HepG2 (cell line): ENCODE measurements around the gene REEP6. TPM values are rescaled to one million over a fixed set of nuclear protein-coding genes. Genes with fewer than 3 reads are reported as not detected.
A peak's percentile ranks its signal among the peaks of the same experiment; 100 is the strongest.

Source experiments
- ATAD3A ChIP-seq: sonication (generic); formaldehyde crosslinking; IDR thresholded peaks from 2 replicates; pipeline ENCODE4 v1.4.0; 2020; ENCODE audit warnings: missing genetic modification reagents
- BCL6 ChIP-seq: IDR thresholded peaks from 2 replicates; pipeline ENCODE4 v1.6.1; 2016; ENCODE audit warnings: missing genetic modification reagents, missing compliant biosample characterization
- CREB1 ChIP-seq, 2 experiments: fragments of 450-650 bp in 1 of 2; IDR thresholded peaks; 2 replicates each; pipeline ENCODE4 v1.6.1; 2016 to 2017; ENCODE audit warnings: control low read depth in 1 of 2, mild to moderate bottlenecking in 1 of 2, missing compliant biosample characterization in 1 of 2, missing genetic modification characterization in 1 of 2
- DMTF1 ChIP-seq: sonication (generic); formaldehyde crosslinking; IDR thresholded peaks from 2 replicates; pipeline ENCODE4 v1.4.0; 2020; ENCODE audit warnings: mild to moderate bottlenecking, missing genetic modification reagents
- FOXA1 ChIP-seq, 2 experiments: fragments of 450-650 bp in 1 of 2; sonication (generic) in 1 of 2; formaldehyde crosslinking in 1 of 2; IDR thresholded peaks; 2 replicates each; pipeline versions ENCODE4 v1.4.0 to v1.6.1; 2016 to 2020; ENCODE audit warnings: missing genetic modification reagents in 1 of 2
- NFYC ChIP-seq: IDR thresholded peaks from 2 replicates; pipeline ENCODE4 v1.6.1; 2016; ENCODE audit warnings: missing genetic modification reagents, missing compliant biosample characterization
- SNAPC4 ChIP-seq: sonication (generic); formaldehyde crosslinking; IDR thresholded peaks from 2 replicates; pipeline ENCODE4 v1.4.0; 2020; ENCODE audit warnings: mild to moderate bottlenecking, missing genetic modification reagents
- SP2 ChIP-seq: sonication (generic); formaldehyde crosslinking; IDR thresholded peaks from 2 replicates; pipeline ENCODE4 v1.5.1; 2020; ENCODE audit warnings: mild to moderate bottlenecking, missing genetic modification reagents
- TFAP4 ChIP-seq: sonication (generic); IDR thresholded peaks from 2 replicates; pipeline ENCODE4 v1.6.1; 2016; ENCODE audit warnings: low read depth, borderline replicate concordance
- TFDP2 ChIP-seq: sonication (generic); formaldehyde crosslinking; IDR thresholded peaks from 2 replicates; pipeline ENCODE4 v1.4.0; 2020; ENCODE audit warnings: missing genetic modification reagents
- ZNF367 ChIP-seq: sonication (generic); formaldehyde crosslinking; IDR thresholded peaks from 2 replicates; pipeline ENCODE4 v1.4.0; 2020; ENCODE audit warnings: missing genetic modification reagents, borderline replicate concordance
- ZNF431 ChIP-seq: sonication (generic); formaldehyde crosslinking; IDR thresholded peaks from 2 replicates; pipeline ENCODE4 v1.9.0; 2022; ENCODE audit warnings: missing genetic modification reagents, low read depth, mild to moderate bottlenecking, borderline replicate concordance
- ZNF556 ChIP-seq: sonication (generic); formaldehyde crosslinking; IDR thresholded peaks from 2 replicates; pipeline ENCODE4 v1.4.0; 2020; ENCODE audit warnings: mild to moderate bottlenecking, missing genetic modification reagents, borderline replicate concordance
- ZNF687 ChIP-seq: sonication (generic); formaldehyde crosslinking; IDR thresholded peaks from 2 replicates; pipeline ENCODE4 v1.5.1; 2020; ENCODE audit warnings: mild to moderate bottlenecking, missing genetic modification reagents, moderate library complexity
- polyA plus RNA-seq, 8 experiments: library from polyadenylated mRNA; depleted of rRNA in 3 of 8; stranded (reverse) in 7 of 8; unstranded in 1 of 8; fragments of >200 nt; fragmentation: Illumina TruSeq in 4 of 8; extraction: Trizol in 4 of 8; gene quantifications; 2 replicates each; pipeline versions ENCODE4 v1.2.1 to v1.2.3, GENCODE V29; 2011 to 2016; ENCODE audit warnings: low read depth in 4 of 8, missing spikeins in 1 of 8, mixed read lengths in 1 of 8; ENCODE audit not compliant: insufficient read depth in 1 of 8
- total RNA-seq, 5 experiments: library from RNA; depleted of rRNA; stranded (reverse); fragments of >200 nt; fragmentation: Illumina TruSeq; extraction: Trizol; gene quantifications; 2 replicates each; pipeline ENCODE4 v1.2.3, GENCODE V29; 2016; ENCODE audit warnings: low read depth in 1 of 5

Gene REEP6
- total and polyA plus RNA-seq, 2 of the 13 experiments (the other 11 are each of a cell fraction or from before 2014, with no cell fraction given), result 10.0 to 28.8 TPM

- TF ChIP-seq ZNF431 (no peak), DMTF1 (CRISPR knock-in tag) (no peak), ZNF367 (no peak), SP2 (CRISPR knock-in tag) (peak; percentile 88), BCL6 (CRISPR knock-in tag) (no peak), ATAD3A (CRISPR knock-in tag) (no peak), ZNF687 (CRISPR knock-in tag) (0 out of 2 replicates have a peak, but pooled peaks have one; percentile 32), CREB1 (IDR thresholded peaks at IDR 0.05) (peak; percentile 50; the same call in 1 of the 2 replicates), CREB1 (CRISPR knock-in tag; IDR thresholded peaks at IDR 0.05) (peak; percentile 78; the same call in 1 of the 2 replicates), TFAP4 (peak; percentile 82; the same call in 1 of the 2 replicates), TFDP2 (CRISPR knock-in tag) (no peak), SNAPC4 (no peak), ZNF556 (CRISPR knock-in tag) (no peak), NFYC (CRISPR knock-in tag) (peak; percentile 91), FOXA1 (IDR thresholded peaks at IDR 0.05) (no peak), FOXA1 (CRISPR knock-in tag; IDR thresholded peaks at IDR 0.05) (no peak)
Measured at GRCh38 chr19:1507763-1508506, 17.0 kb downstream of the REEP6 start (continued).
